SKM-1 treated with dmso at 0.1 percent for 144 hours (cell line): ENCODE data around the gene SORL1.

ENCODE experiments used
- DNase-seq: peaks from one replicate; lab custom pipeline; 2025; ENCODE audit not compliant: unreplicated experiment; lab: John Stamatoyannopoulos, UW

Gene SORL1

DNA sequence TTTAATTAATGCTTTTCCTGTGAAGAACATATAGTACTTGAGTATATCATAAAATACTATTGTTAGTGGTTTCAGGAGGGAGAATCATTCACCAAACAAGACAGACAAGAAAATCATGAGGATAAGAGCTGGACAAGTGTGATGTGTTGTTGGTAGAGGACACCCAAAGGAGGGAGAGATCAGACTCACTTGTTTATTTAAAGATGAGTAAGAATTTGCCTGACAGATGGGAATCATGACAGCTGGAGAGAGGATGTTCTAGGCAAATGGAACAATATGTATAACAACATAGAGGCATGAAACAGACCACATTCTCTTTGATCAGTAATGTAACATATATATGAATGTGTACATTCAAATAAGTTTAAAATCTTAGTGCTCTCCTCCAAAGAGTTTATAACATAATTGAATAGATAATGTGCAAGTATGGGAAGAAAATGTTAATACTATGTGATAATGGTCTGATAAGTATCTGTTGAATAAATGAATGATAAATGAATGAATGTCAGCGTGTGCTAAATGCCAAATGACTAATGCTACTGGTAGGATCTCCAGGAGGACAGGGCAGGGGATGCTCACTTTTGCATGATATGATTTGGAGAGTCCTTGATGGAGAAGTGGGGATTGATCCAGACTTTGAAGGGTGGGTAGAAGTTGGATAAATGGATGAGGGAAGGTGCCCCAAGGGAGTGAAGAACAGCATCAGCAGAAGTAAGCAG, 229.6 kb downstream of the SORL1 start:
- no peak for DNase-seq
